B cell (primary cell): ENCODE results near the gene CRHR1. TPM values are rescaled to one million over a fixed set of nuclear protein-coding genes. Genes with fewer than 3 reads are reported as not detected.

Source experiments
- ATAC-seq: fragments of 200-7000 bp; cut with Tn5 transposase; one replicate; pipeline ENCODE4 v1.10.0; 2021; ENCODE audit warnings: low read depth, mild to moderate bottlenecking, moderate number of reproducible peaks, moderate library complexity
- CTCF ChIA-PET: fragments of 350-600 bp; sonication (Branson Sonifier 250); formaldehyde crosslinking; loops from one replicate; lab custom pipeline; 2021; ENCODE audit warnings: antibody characterized with exemption, inconsistent platforms; lab: Charles Lee
- POLR2A ChIA-PET: fragments of 350-600 bp; sonication (Branson Sonifier 250); formaldehyde crosslinking; loops from one replicate; lab custom pipeline; 2021; ENCODE audit warnings: antibody characterized with exemption; lab: Charles Lee
- DNase-seq: peaks from one replicate; pipeline ENCODE4 v3.0.0; 2013
- H2AFZ ChIP-seq: 2 replicates; pipeline ENCODE4 v1.6.1; 2012; ENCODE audit warnings: mild to moderate bottlenecking, low read depth, low read length; ENCODE audit not compliant: insufficient read depth, poor library complexity, severe bottlenecking
- H3K27ac ChIP-seq, 2 donors: 1 replicate in 1 of 2; 2 replicates in 1 of 2; pipeline ENCODE4 v1.5.1; 2012 to 2013; ENCODE audit warnings: low read length in 2 of 2, mild to moderate bottlenecking in 2 of 2, moderate library complexity in 1 of 2
- H3K27me3 ChIP-seq, 4 experiments: fragments of 200-600 bp in 1 of 4; sonication (generic) in 1 of 4; replicated peaks in 1 of 4; 1 replicate in 2 of 4; 2 replicates in 2 of 4; pipeline versions ENCODE4 v1.6.1 to v1.7.0; 2013 to 2016; ENCODE audit warnings: low read length in 3 of 4, mild to moderate bottlenecking in 2 of 4, mixed read lengths in 1 of 4, moderate library complexity in 1 of 4; ENCODE audit not compliant: insufficient read depth in 4 of 4, control insufficient read depth in 3 of 4; ENCODE audit errors: control extremely low read depth in 1 of 4
- H3K36me3 ChIP-seq, 2 experiments: replicated peaks in 1 of 2; 1 replicate in 1 of 2; 2 replicates in 1 of 2; pipeline versions ENCODE4 v1.6.1 to v1.7.1; 2013; ENCODE audit warnings: low read length in 1 of 2; ENCODE audit not compliant: insufficient read depth in 2 of 2, control insufficient read depth in 1 of 2; ENCODE audit errors: control extremely low read depth in 1 of 2, extremely low read depth in 1 of 2
- H3K4me1 ChIP-seq, 2 donors: fragments of 200-600 bp in 1 of 2; sonication (generic) in 1 of 2; 1 replicate in 1 of 2; 2 replicates in 1 of 2; pipeline versions ENCODE4 v1.5.1 to v1.6.1; 2013 to 2017; ENCODE audit warnings: low read length in 2 of 2; ENCODE audit not compliant: control insufficient read depth in 2 of 2, insufficient read depth in 2 of 2
- H3K4me2 ChIP-seq: replicated peaks from 2 replicates; pipeline ENCODE3; 2012; ENCODE audit warnings: mild to moderate bottlenecking, low read depth, low read length; ENCODE audit not compliant: poor library complexity, severe bottlenecking
- H3K4me3 ChIP-seq, 5 experiments: fragments of 200-600 bp in 1 of 5; sonication (generic) in 1 of 5; 1 replicate in 3 of 5; 2 replicates in 2 of 5; pipeline versions ENCODE4 v1.5.1 to v1.7.0; 2011 to 2016; ENCODE audit warnings: low read length in 4 of 5, mild to moderate bottlenecking in 4 of 5, low read depth in 2 of 5, control low read depth in 1 of 5, moderate library complexity in 1 of 5; ENCODE audit not compliant: insufficient read depth in 1 of 5; ENCODE audit errors: control extremely low read depth in 1 of 5, extremely low read depth in 1 of 5
- H3K79me2 ChIP-seq: fragments of 200-600 bp; sonication (generic); one replicate; pipeline ENCODE4 v1.6.0; 2016; ENCODE audit warnings: low read length; ENCODE audit not compliant: control insufficient read depth, insufficient read depth
- H3K9ac ChIP-seq: fragments of 200-600 bp; sonication (generic); 2 replicates; pipeline ENCODE4 v1.6.1; 2017; ENCODE audit warnings: mild to moderate bottlenecking, low read length, moderate library complexity
- H3K9me3 ChIP-seq, 3 donors: one replicate each; pipeline versions ENCODE4 v1.6.1 to v1.7.1; 2013; ENCODE audit warnings: low read length in 2 of 3; ENCODE audit not compliant: control insufficient read depth in 2 of 3, insufficient read depth in 1 of 3; ENCODE audit errors: control extremely low read depth in 1 of 3
- H4K20me1 ChIP-seq: 2 replicates; pipeline ENCODE4 v1.6.0; 2012; ENCODE audit warnings: mild to moderate bottlenecking, low read length; ENCODE audit not compliant: insufficient read depth, control insufficient read depth, poor library complexity, severe bottlenecking
- H3K27ac Mint-ChIP-seq: one replicate; pipeline ENCODE4 v1.8.0; 2021; ENCODE audit warnings: mixed read lengths
- H3K27me3 Mint-ChIP-seq: one replicate; pipeline ENCODE4 v1.8.0; 2021; ENCODE audit warnings: mixed read lengths
- H3K4me1 Mint-ChIP-seq: one replicate; pipeline ENCODE4 v1.8.0; 2021; ENCODE audit warnings: mixed read lengths
- H3K4me3 Mint-ChIP-seq: one replicate; pipeline ENCODE4 v1.8.0; 2021; ENCODE audit warnings: mixed read lengths
- H3K9me3 Mint-ChIP-seq: one replicate; pipeline ENCODE4 v1.8.0; 2022; ENCODE audit warnings: mixed read lengths; ENCODE audit not compliant: insufficient read depth
- CTCF ChIP-seq: fragments of 200-600 bp; IDR thresholded peaks from one replicate; pipeline ENCODE4 v1.8.0; 2022; ENCODE audit warnings: antibody characterized with exemption, mild to moderate bottlenecking
- EZH2 ChIP-seq: IDR thresholded peaks from 2 replicates; pipeline ENCODE4 v1.6.1; 2012; ENCODE audit warnings: borderline replicate concordance, low read depth, mild to moderate bottlenecking, moderate library complexity, low read length; ENCODE audit not compliant: insufficient read depth, poor library complexity, severe bottlenecking
- whole genome bisulfite sequencing: methylation state at CpG from one replicate; pipeline ENCODE4 v1.1.5; 2013; ENCODE audit warnings: missing lambda C conversion rate; ENCODE audit not compliant: insufficient coverage; 5-methylcytosine and 5-hydroxymethylcytosine counted together
- intact Hi-C: fragments of 100-400 bp; cut with micrococcal nuclease; formaldehyde crosslinking; loops from one replicate; pipeline ENCODE4 v1.10.0; 2022
- polyA plus RNA-seq: library from polyadenylated mRNA; depleted of rRNA; stranded (reverse); fragments of >200 nt; gene quantifications from 2 replicates; pipeline ENCODE4 v1.2.3, GENCODE V29; 2012
- total RNA-seq, 2 donors: library from RNA; stranded (reverse); fragments of 120-200 nt in 1 of 2; gene quantifications; 1 replicate in 1 of 2; 2 replicates in 1 of 2; pipeline versions ENCODE4 v1.2.3 to v1.2.4, GENCODE V29; 2013 to 2022

CRHR1 gene
- total and polyA plus RNA-seq, 2 donors (not counting 1 experiment from before 2014, with no cell fraction given), result not detected

GRCh38 chr17:45818041-45818440 is 33.9 kb downstream of the CRHR1 start:
- peaks cover 21% of the 10 kb centered on the region for H3K27me3 Mint-ChIP-seq
- no peak for ATAC-seq
- H3K4me1 Mint-ChIP-seq, result no peaks in the 10 kb centered on the region

DNA sequence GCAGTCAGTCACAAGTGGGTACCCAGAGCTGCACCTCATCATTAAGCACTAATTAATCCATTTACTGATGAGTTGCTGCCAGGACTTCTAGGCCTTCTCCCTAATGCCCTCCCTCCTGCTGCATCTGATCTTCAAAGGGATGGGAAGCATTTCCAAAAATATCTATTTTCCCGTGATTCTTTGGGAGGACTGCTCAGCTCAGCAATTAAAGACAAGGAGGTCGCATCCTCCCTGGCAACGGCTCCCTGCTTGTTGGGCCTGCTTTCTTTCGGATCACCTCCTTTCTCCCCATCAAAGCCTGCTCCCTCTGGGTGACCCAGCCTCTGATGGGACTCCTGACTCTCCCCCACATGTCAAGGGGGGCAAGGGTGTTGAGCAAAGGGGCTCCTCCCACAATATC is 34.6 kb downstream of the CRHR1 start:
- TF ChIP-seq EZH2, result no peak
- TF ChIP-seq CTCF, result no peak
- no peaks in the 10 kb centered on the region for H3K36me3 ChIP-seq
- no peaks in the 10 kb centered on the region for H3K4me1 Mint-ChIP-seq
- H3K27ac ChIP-seq, result no peak overlapping the region
- DNase-seq, result no peak
- H3K9me3 ChIP-seq, result no peaks in the 10 kb centered on the region
- no peak overlapping the region for H3K27ac Mint-ChIP-seq
- peaks cover 0 to 2% (median under 1%) of the 10 kb centered on the region in 4 experiments for H3K27me3 ChIP-seq
- 93% methylated on average over 4 of the region's 4 CpGs for WGBS
- peaks cover 16% of the 10 kb centered on the region for H3K27me3 Mint-ChIP-seq
- ATAC-seq, result no peak
- H3K9me3 Mint-ChIP-seq, result no peaks in the 10 kb centered on the region
- H3K4me3 ChIP-seq, result no peak overlapping the region
- no peaks in the 10 kb centered on the region for H3K79me2 ChIP-seq
- intact Hi-C loops, result no loop called here
- H3K4me2 ChIP-seq, result no peak overlapping the region
- POLR2A ChIA-PET, result no interaction called here
- H3K4me1 ChIP-seq, result no peaks in the 10 kb centered on the region
- CTCF ChIA-PET, result no interaction called here
- no peak overlapping the region for H2AFZ ChIP-seq
- no peaks in the 10 kb centered on the region for H4K20me1 ChIP-seq
- no peak overlapping the region for H3K4me3 Mint-ChIP-seq
- H3K9ac ChIP-seq, result no peak overlapping the region

More at GRCh38 chr17:45818041-45818440, 33.9 kb downstream of the CRHR1 start:
- no peak overlapping the region for H2AFZ ChIP-seq
- H3K4me3 Mint-ChIP-seq, result no peak overlapping the region
- H3K9me3 ChIP-seq, result no peaks in the 10 kb centered on the region
- H3K9ac ChIP-seq, result no peak overlapping the region
- ChIA-PET CTCF (no interaction called here), POLR2A (no interaction called here)
- H3K79me2 ChIP-seq, result no peaks in the 10 kb centered on the region
- H3K27ac Mint-ChIP-seq, result no peak overlapping the region
- no peak overlapping the region for H3K27ac ChIP-seq
- H3K4me3 ChIP-seq, result no peak overlapping the region
- no peak for DNase-seq
- no peaks in the 10 kb centered on the region for H3K4me1 ChIP-seq
- no peaks in the 10 kb centered on the region for H4K20me1 ChIP-seq
- H3K4me2 ChIP-seq, result no peak overlapping the region
- 85% methylated on average over 6 of the region's 6 CpGs for WGBS
- H3K36me3 ChIP-seq, result no peaks in the 10 kb centered on the region
- H3K27me3 ChIP-seq, result peaks cover 0 to 7% (median 2%) of the 10 kb centered on the region in 4 experiments
- TF ChIP-seq EZH2 (no peak), CTCF (no peak)
- no peaks in the 10 kb centered on the region for H3K9me3 Mint-ChIP-seq
- intact Hi-C loops, result no loop called here
